Measurements from ENCODE around the gene TCOF1. TPM values are rescaled to one million over a fixed set of nuclear protein-coding genes. Genes with fewer than 3 reads are reported as not detected.

TCOF1 gene
- 10 to 100 TPM; 20.0 to 43.8 (median 33.1) TPM for polyA plus RNA-seq (ENCODE audit: insufficient read length in 4 of 4)

- DNase-seq (ENCODE audit: low read depth in 4 of 4, low spot score in 3 of 4): peak; percentile 84 to 92 (median 89)
Measured at GRCh38 chr5:150357326-150358260, at the start of gene TCOF1. TCOF1 (plus strand) TSS chr5:150357697; CDS start chr5:150357747, 50 bp downstream.

GRCh38 chr5:150309101-150309885 is 48.2 kb upstream of the TCOF1 start:
- no peak for DNase-seq (ENCODE audit: low read depth in 4 of 4, low spot score in 3 of 4)

- no peak for DNase-seq (ENCODE audit: low read depth in 4 of 4, low spot score in 3 of 4)
Measured at GRCh38 chr5:150309886-150310239, 47.6 kb upstream of the TCOF1 start.

- no peak for DNase-seq (ENCODE audit: low read depth in 4 of 4, low spot score in 3 of 4)
Measured at GRCh38 chr5:150310246-150310645, 47.3 kb upstream of the TCOF1 start.

GRCh38 chr5:150311015-150311692 is 46.3 kb upstream of the TCOF1 start:
- no peak for DNase-seq (ENCODE audit: low read depth in 4 of 4, low spot score in 3 of 4)

GRCh38 chr5:150312518-150312917 is 45.0 kb upstream of the TCOF1 start:
- DNase-seq (ENCODE audit: low read depth in 4 of 4, low spot score in 3 of 4): no peak

- no peak for DNase-seq (ENCODE audit: low read depth in 4 of 4, low spot score in 3 of 4)
Measured at GRCh38 chr5:150313501-150313900, 44.0 kb upstream of the TCOF1 start.

GRCh38 chr5:150313921-150314716 is 43.4 kb upstream of the TCOF1 start:
- no peak for DNase-seq (ENCODE audit: low read depth in 4 of 4, low spot score in 3 of 4)

GRCh38 chr5:150315245-150315644 is 42.3 kb upstream of the TCOF1 start:
- DNase-seq (ENCODE audit: low read depth in 4 of 4, low spot score in 3 of 4): no peak

GRCh38 chr5:150316320-150316719 is 41.2 kb upstream of the TCOF1 start:
- DNase-seq (ENCODE audit: low read depth in 4 of 4, low spot score in 3 of 4): no peak

GRCh38 chr5:150317048-150318003 is 40.2 kb upstream of the TCOF1 start:
- DNase-seq (ENCODE audit: low read depth in 4 of 4, low spot score in 3 of 4): no peak

GRCh38 chr5:150318613-150319483 is 38.6 kb upstream of the TCOF1 start:
- no peak for DNase-seq (ENCODE audit: low read depth in 4 of 4, low spot score in 3 of 4)

- DNase-seq (ENCODE audit: low read depth in 4 of 4, low spot score in 3 of 4): no peak
Measured at GRCh38 chr5:150319484-150319790, 38.1 kb upstream of the TCOF1 start.

GRCh38 chr5:150320044-150320613 is 37.4 kb upstream of the TCOF1 start:
- DNase-seq (ENCODE audit: low read depth in 4 of 4, low spot score in 3 of 4): no peak

GRCh38 chr5:150321211-150321610 is 36.3 kb upstream of the TCOF1 start:
- DNase-seq (ENCODE audit: low read depth in 4 of 4, low spot score in 3 of 4): no peak

GRCh38 chr5:150321784-150322183 is 35.7 kb upstream of the TCOF1 start:
- no peak for DNase-seq (ENCODE audit: low read depth in 4 of 4, low spot score in 3 of 4)

- no peak for DNase-seq (ENCODE audit: low read depth in 4 of 4, low spot score in 3 of 4)
Measured at GRCh38 chr5:150322202-150322601, 35.3 kb upstream of the TCOF1 start.

GRCh38 chr5:150323092-150323491 is 34.4 kb upstream of the TCOF1 start:
- DNase-seq (ENCODE audit: low read depth in 4 of 4, low spot score in 3 of 4): no peak
